ENCODE results near the gene ADAMTS18.

The ADAMTS18 gene

GRCh38 chr16:77435272-77435820 is 512 bp upstream of the ADAMTS18 start:
- DNase-seq, result no peak

GRCh38 chr16:77434022-77434529 is 758 bp downstream of the ADAMTS18 start:
- DNase-seq, result no peak

DNA sequence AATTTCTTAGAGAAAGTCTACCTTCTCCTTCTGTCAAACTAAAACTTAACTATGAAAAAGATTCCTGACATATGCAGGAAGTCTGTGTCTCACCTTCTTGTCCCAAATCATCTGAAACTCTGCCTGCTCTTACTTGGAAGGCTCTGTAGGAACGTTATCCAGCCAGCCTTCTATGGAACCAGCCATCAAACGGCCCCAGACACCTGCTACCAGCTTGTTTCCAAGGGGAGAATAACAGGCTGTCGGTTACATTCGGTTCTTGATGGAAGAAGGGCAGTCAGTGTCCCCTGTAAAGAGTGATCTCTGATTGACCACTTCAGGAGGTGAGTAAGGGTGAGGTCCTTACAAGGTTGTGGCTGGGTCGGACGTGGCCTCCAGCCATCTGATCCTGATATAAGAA is 1.7 kb downstream of the ADAMTS18 start:
- no peak for DNase-seq

DNA sequence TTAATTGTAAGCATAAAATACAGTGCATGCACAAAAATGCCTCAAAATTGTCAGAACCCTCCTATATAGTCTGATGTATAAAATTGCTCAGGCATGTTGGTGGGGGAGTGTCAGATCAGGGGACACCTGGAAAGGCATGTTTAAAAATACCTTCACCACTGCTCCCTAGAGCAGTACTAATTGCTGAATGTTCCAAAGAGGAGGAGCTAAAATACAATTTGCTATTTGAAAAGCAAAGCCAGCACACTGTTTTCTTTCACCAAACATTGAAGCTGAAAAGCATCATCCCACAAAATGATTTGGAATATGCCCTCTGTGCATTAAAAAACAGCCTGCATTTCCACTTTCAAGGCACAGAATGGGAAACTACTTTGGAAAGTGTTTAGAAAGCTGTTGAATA is 2.6 kb downstream of the ADAMTS18 start:
- DNase-seq, result no peak

- DNase-seq, result no peak
Observed at GRCh38 chr16:77430787-77431585, 3.8 kb downstream of the ADAMTS18 start.

- no peak for DNase-seq
Observed at GRCh38 chr16:77430360-77430759, 4.5 kb downstream of the ADAMTS18 start.

- no peak for DNase-seq
Observed at GRCh38 chr16:77424871-77425604, 9.8 kb downstream of the ADAMTS18 start.

DNA sequence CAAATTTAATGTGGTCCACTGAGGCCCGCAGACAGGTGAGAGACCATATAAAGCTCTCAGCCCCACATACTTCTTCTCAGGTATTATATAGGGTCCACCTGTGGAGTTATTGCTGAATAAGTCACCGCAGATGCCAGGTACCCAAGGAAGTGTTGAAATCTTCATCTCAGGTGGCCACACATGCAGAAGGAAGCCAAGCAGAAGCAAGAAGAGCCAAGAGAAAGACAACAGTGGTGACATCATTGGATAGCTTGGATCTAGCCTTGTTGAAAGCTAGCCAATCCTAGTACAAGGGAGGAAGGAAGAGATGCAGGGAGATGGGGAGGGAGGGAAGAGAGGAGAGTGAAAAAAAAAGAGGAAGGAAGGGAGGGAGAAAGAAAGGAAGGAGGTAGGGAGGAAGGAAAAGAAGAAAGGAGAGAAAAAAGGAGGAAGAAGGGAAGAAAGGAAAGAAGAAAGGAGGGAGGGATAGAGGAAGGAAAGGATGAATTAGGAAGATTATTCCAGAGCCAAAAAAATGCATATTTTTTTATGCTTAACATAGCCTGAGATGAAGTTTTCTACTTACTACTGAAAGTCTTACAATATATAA is 12.5 kb downstream of the ADAMTS18 start:
- DNase-seq, result no peak

GRCh38 chr16:77416939-77417480 is 17.8 kb downstream of the ADAMTS18 start:
- DNase-seq, result no peak

DNA sequence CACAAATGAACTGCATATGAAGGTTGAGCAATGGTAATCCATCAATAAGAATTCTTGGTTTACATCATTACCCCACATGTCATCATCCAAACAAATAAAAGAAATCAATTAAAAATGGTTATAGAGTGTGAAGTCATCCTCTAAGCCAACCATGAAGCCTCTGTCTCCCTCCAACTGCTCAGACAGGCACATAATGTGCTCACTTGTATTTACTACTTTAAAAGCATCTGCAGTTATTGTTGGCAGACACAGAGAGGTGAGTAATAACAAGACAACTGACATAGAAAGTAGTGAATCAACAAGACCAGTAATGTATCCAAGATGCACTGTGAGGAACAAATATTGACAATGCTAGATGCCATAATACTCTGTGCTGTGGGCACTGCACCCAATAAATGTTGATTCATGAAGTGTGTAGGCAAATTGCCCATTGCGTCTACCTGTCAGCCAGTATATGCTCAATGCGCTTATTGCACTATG is 20.0 kb downstream of the ADAMTS18 start:
- peak; percentile 27 for DNase-seq

- DNase-seq, result no peak
Observed at GRCh38 chr16:77410449-77410848, 24.4 kb downstream of the ADAMTS18 start.

GRCh38 chr16:77409311-77409710 is 25.5 kb downstream of the ADAMTS18 start:
- no peak for DNase-seq

- no peak for DNase-seq
Observed at GRCh38 chr16:77408607-77409006, 26.2 kb downstream of the ADAMTS18 start.

GRCh38 chr16:77406680-77407079 is 28.2 kb downstream of the ADAMTS18 start:
- no peak for DNase-seq

GRCh38 chr16:77404775-77405174 is 30.1 kb downstream of the ADAMTS18 start:
- no peak for DNase-seq

DNA sequence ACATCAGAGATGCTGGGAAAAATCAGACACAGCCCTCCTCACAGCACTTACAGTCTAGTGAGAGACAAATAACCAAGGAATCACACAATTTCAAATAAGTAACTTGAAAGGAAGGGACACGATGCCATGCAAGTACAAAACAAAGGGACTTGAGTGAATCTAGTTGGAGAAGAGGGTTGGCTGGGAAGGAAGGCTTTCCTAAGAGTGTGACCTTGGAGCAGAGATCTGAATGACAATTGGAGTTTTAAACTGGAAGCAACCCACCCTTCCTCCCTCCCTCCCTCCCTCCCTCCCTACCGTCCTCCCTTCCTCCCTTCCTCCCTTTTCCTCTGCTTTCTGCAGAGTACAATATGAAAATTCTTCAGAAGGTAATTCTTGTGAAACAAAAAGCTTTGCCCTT is 31.1 kb downstream of the ADAMTS18 start:
- DNase-seq, result no peak

- DNase-seq, result no peak
Observed at GRCh38 chr16:77402672-77403071, 32.2 kb downstream of the ADAMTS18 start.

GRCh38 chr16:77402118-77402517 is 32.7 kb downstream of the ADAMTS18 start:
- no peak for DNase-seq

DNA sequence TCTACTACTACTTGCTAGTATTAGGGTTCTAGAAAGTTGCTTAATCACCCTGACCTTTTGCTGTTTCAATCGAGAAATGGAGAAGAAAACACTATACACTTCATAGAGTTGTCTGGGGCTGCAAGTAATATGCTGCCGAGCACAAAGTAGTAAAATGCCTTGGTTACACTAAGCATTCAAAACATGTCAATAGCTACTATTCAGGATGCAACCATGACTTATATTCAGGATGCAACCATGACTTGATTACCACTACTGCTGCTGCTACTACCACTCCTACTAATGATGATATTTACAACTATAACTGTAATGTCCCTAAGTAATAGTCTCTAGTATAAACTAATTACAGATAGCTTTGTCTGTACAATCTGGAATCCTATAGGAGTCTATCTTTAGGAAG is 35.3 kb downstream of the ADAMTS18 start:
- DNase-seq, result no peak

DNA sequence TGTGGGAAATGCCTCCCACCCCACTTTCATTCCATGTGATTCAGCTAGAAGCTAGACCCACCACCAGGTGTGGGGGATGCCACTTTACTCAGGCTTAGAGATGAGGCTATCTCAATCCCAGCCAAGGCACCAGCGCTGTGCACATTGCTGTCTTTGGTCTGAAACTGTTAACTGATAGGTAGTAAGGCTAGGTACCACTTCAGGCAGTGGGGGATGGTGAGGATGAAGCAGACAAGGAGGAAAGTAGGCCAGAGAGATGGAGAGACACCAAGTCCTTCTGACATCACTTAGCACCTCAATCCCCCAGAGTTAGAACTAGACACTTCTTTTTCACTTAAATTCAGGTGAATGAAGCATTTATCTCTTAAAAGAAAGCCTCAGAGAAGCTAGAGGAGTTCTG is 35.8 kb downstream of the ADAMTS18 start:
- DNase-seq, result no peak

DNA sequence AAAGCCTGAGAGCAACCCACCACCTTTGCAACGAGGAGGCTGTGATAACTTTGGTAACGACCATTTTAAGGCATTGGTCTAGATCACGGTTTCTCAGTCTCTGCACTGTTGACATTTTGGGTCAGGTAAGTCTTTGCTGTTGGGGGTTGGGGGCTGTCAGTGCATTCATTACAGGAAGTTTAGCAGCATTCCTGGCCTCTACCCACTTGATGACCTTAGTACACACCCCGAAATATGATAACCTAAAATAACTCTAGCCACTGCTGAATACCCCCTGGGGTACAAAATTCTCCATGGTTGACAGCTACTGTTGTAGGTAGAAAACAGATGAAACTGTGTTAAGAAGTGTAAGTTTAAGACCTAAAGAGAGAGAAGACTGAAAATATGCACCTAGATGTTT is 36.3 kb downstream of the ADAMTS18 start:
- DNase-seq, result no peak

GRCh38 chr16:77396461-77396860 is 38.4 kb downstream of the ADAMTS18 start:
- no peak for DNase-seq

DNA sequence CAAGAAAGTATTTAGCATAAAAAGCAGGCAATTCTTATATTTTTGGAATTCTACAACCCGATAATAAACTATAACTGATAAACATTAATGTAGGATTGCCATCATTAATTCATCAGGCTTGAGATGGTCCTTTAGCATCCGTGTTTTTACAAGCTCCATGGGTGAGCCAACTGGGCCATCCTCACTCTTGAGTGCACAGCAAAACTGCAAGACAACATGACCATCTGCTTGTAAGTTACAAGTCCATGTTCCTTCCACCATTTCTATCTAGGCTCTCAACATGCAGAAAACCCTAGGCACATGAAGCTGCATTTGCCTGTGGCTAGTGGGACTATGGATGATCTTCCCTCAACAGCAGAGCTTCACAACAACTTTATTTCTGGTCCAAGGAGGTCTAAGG is 40.1 kb downstream of the ADAMTS18 start:
- no peak for DNase-seq

All from COR-L47 (cell line).